ENCODE measurements around the gene H2AZ2.
A peak's percentile ranks its signal among the peaks of the same experiment; 100 is the strongest.
"Not testable (repeated sequence)": the region's sequence is repeated elsewhere in the genome, so short reads cannot be mapped to it uniquely, and the experiment has no call there.

Gene H2AZ2

DNA sequence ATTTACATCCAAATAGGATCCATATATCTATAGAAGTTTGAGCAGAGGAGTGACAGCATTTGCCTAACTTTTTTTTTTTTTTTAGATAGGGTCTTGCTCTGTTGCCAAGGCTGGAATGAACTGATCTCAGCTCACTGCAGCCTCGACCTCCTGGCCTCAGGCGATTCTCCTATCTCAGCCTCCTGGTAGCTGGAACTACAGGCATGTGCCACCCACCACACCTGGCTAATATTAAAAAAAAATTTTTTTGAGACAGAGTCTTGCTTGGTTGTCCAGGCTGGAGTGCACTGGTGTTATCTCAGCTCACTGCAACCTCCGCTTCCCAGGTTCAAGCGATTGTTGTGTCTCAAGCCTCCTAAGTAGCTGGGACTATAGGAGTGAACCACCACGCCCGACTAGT is 36.3 kb downstream of the H2AZ2 start:
- H3K4me3 ChIP-seq (ENCODE audit: low read length) = no peak overlapping the region
- TF ChIP-seq ZNF274 (IDR thresholded peaks at IDR 0.05; ENCODE audit: low read depth, low read length) = no peak

DNA sequence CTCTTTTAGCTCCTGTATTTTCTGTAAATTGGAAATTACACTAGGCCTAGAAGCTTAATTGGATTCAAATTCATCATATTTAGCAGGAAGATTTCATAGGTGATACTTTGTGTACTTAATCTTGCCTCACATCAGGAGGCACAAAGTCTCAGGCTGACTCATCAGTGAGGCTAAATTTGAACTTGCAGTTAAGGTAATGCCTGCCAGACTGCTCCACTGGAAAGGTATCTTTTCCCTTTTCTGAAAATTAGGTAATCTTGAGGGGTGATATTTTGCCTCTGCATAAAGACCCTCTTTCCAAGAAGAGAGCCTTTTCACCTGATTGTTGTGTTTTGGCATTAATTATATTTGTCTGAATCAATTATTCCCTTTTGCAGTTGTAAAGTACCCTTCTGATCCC is 36.8 kb downstream of the H2AZ2 start:
- no peak for TF ChIP-seq ZNF274 (IDR thresholded peaks at IDR 0.05; ENCODE audit: low read depth, low read length)
- H3K4me3 ChIP-seq (ENCODE audit: low read length) = no peak overlapping the region

DNA sequence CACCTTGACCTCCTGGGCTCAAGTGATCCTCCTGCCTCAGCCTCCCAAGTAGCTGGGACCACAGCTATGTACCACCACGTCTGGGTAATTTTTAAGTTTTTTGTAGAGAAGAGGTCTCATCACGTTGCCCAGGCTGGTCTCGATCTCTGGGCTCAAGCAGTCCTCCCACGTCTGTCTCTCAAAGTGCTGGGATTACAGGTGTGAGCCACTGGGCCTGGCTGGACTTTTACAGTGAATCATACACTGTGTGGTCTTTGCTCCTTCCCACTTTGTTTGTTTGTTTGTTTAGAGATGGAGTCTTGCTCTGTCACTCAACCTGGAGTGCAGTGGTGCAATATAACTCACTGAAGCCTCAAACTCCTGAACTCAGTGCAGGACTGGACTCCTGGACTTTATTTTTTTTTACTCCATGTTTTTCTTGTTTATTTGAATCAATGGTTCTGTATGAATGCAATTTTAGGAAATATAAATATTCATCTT is 38.9 kb downstream of the H2AZ2 start:
- no peak for TF ChIP-seq ZNF274 (IDR thresholded peaks at IDR 0.05; ENCODE audit: low read depth, low read length)
- H3K4me3 ChIP-seq (ENCODE audit: low read length) = no peak overlapping the region

DNA sequence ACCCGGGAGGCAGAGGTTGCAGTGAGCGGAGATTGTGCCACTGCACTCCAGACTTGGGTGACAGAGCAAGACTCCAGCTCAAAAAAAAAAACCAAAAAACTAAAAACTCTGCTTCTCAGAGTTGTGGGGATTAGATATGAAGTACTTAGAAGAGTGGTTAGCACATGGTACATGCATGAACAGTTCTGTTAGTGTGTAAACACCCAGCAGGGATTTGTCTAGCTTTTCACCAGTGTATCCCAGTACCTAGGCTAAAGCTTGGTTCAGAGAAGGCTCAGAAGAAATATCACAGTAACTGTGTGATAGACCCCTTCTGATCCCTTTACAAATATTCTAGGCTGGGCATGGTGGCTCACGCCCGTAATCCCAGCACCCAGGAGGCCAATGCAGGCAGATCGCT is 41.9 kb downstream of the H2AZ2 start:
- no peak for TF ChIP-seq ZNF274 (IDR thresholded peaks at IDR 0.05; ENCODE audit: low read depth, low read length)
- no peak overlapping the region for H3K4me3 ChIP-seq (ENCODE audit: low read length)

DNA sequence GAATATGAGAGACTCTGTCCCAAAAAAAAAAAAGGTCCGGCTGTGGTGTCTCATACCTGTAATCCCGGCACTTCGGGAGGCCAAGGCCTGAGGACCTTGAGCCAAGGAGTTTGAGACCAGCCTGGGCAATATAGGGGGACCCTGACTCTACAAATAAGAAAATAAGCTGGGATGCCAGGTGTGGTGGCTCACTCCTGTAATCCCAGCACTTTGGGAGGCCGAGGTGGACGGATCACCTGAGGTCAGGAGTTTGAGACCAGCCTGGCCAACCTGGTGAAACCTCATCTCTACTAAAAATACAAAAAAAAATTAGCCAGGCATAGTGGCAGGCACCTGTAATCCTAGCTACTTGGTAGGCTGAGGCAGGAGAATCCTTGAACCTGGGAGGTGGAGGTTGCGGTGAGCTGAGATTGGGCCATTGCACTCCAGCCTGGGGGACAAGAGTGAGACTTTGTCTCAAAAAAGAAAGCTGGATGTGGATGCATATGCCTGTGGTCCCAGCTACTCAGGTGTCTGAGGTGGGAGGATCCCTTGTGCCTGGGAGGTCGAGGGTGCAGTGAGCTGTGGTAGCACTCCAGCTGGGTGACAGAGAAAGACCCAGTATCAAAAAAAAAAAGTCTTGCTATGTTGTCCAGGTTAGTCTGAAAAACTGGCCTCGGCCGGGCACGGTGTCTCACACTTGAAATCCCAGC is 43.9 kb downstream of the H2AZ2 start:
- not testable (repeated sequence) for H3K4me3 ChIP-seq (ENCODE audit: low read length)

DNA sequence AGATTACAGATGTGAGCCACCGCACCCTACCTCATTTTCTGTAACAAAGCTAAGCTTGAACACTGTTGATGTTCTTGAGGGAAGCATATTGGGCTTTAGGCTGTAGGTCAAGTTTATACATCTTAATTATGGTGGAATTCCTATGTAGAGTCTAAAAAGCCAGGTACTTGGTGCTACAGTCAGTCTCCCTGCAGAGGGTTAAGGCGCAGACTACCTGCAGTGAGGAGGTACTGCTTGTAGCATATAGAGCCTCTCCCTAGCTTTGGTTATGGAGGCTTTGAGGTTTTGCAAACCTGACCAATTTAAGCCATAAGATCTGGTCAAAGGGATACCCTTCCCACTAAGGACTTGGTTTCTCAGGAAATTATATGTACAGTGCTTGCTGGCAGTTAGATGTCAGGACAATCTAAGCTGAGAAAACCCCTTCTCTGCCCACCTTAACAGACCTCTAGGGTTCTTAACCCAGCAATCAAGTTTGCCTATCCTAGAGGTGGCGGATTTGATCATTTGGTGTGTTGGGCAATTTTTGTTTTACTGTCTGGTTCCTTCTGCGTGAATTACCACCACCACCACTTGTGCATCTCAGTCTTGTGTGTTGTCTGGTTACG is 45.4 kb downstream of the H2AZ2 start:
- no peak for TF ChIP-seq ZNF274 (IDR thresholded peaks at IDR 0.05; ENCODE audit: low read depth, low read length)
- no peak overlapping the region for H3K4me3 ChIP-seq (ENCODE audit: low read length)

DNA sequence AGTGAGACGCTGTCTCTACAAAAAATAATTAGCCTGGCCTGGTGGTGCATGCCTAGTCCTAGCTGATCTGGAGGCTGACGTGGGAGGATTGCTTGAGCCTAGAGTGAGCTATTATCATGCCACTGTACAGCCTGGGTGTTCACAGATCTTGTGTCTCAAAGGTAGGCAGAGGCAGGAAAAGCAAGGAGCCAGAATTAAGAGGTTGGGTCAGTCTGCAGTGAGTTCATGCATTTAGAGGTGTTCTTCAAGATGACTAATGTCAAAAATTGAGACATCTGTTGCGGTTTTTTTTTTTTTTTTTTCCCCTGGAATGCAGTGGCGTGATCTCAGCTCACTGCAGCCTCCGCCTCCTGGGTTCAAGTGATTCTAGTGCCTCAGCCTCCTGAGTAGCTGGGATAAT is 46.0 kb downstream of the H2AZ2 start:
- no peak overlapping the region for H3K4me3 ChIP-seq (ENCODE audit: low read length)
- no peak for TF ChIP-seq ZNF274 (IDR thresholded peaks at IDR 0.05; ENCODE audit: low read depth, low read length)

DNA sequence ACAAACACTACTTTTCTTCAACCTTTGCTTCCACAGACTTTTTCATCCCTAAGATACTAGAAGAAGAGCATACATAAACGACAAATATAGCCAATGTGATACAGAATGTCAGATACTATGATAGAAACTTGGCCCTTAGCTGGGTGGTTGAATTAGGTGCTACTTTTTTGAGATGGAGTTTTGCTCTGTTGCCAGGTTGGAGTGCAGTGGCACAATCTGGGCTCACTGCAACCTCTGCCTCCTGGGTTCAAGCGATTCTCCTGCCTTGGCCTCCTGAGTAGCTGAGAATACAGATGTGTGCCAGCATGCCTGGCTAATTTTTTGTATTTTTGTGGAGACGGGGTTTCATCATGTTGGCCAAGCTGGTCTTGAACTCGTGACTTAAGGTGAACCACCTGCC is 47.9 kb downstream of the H2AZ2 start:
- no peak for TF ChIP-seq ZNF274 (IDR thresholded peaks at IDR 0.05; ENCODE audit: low read depth, low read length)
- no peak overlapping the region for H3K4me3 ChIP-seq (ENCODE audit: low read length)

DNA sequence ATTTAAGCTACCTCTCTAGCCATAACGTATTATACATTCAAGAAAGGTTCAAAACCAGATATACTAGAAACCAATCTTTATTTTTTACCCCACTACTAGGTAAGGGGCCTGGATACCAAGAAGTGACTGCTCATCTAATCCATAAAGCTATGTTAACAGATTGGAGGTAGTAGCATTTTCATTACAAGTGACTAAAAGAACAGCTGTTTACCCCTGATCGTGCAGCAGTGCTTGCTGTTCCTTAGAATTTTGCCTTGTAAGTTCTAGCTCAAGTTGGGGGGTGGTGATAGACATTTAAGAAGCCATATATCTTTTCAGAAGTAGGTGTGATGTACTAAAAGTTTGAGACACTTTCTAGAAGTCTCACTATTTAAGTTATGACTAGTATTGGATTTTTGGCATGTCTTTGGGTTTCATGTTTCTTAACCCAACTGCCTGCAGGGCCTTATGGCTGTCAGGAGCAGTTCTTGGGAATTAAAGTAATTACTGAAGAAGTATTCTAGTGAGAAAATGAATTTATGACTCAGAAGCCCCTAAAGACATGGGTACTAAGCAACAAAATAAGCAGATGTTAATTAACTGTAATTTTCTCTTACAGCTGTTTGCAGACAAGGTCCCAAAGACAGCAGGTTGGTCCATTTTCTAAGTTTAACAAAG is 49.1 kb downstream of the H2AZ2 start:
- TF ChIP-seq ZNF274 (IDR thresholded peaks at IDR 0.05; ENCODE audit: low read depth, low read length) = no peak
- H3K4me3 ChIP-seq (ENCODE audit: low read length) = peak overlapping the region; percentile 94; the same call in 1 of the 2 replicates

DNA sequence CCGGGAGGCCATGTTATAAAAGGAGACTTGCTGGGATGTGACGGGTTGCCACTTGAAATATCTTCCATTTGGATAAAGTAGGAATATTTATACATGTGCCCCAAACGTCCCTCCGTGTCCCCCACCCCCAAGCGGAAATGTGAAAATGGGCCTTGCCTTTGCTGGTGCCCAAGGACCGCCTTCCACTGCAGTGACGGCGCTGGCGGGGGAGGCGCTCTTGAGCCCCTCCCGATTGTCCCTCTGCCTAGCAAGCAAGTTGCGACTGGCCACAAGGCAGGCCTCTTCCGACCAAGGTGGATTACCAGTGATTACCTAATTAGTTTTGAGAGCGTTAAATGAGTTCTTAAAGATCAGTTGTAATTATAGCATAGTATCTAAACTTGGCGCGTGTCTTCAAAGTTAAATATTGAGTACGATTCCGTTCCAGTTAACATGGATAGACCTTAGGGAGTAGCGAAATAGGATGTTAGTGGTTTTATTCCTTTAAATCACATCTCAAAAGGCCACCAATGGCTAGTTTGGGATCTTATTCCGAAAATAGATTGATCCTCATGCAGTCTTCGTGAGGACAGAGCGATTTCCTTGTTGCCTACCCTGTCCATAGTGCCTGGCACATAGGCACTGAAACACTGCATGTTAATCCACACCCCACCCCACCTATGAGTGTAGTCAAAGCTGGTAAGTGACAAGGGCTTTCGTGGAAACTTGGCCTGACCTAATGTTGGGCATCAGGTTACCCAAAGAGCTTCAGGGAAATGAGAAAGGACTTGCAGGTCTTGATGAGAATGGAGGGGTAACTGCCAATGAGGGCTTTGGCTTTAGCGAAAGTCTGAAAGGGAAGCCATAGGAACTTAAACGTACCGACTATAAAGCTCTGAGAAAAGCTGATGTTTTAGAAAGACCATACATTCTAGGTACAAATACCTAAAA is 50.3 kb downstream of the H2AZ2 start:
- peak overlapping the region; percentile 94 for H3K4me3 ChIP-seq (ENCODE audit: low read length)
- no peak for TF ChIP-seq ZNF274 (IDR thresholded peaks at IDR 0.05; ENCODE audit: low read depth, low read length)

DNA sequence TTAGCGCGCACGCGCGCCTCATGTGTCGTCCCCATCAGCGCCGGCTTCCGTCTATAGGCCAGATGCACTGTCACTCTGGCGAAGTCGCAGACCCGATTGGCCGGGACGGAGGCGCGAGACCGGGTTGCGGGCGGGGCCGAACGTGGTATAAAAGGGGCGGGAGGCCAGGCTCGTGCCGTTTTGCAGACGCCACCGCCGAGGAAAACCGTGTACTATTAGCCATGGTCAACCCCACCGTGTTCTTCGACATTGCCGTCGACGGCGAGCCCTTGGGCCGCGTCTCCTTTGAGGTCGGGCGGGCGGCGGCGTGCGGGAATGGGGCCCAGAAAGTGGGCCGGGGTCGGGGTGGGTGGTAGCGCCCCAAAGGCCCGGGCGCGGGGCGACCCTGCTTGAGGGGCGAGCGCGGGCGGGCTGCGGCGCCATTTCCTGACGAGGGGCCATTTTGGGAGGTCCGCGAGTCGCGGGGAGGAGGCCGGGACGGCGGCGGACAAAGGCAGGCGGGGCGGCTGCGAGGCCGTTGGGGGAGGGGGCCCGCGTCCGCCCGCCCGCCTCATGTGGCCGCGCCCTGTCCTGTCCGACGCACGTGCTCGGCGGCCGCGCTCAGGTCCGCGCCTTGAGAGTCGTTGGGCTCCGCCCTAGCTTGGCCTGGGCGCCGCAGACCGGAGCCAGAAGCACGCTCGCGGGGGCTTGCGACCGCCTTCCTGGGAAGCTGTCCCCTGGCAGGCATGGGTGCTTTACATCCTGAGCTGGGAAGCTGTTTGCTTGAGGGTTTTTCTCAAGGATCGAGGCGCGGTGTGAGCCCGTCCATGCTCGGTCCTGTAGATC is 51.2 kb downstream of the H2AZ2 start, which contains the start of gene PPIA:
Gene PPIA, plus strand, starts transcription at position 178 of the 825 bp plus-strand sequence. Its CDS starts 44 bp downstream, at position 222.
- peak within 1 kb of the TSS; percentile 98 for H3K4me3 ChIP-seq (ENCODE audit: low read length)
- no peak for TF ChIP-seq ZNF274 (IDR thresholded peaks at IDR 0.05; ENCODE audit: low read depth, low read length)

DNA sequence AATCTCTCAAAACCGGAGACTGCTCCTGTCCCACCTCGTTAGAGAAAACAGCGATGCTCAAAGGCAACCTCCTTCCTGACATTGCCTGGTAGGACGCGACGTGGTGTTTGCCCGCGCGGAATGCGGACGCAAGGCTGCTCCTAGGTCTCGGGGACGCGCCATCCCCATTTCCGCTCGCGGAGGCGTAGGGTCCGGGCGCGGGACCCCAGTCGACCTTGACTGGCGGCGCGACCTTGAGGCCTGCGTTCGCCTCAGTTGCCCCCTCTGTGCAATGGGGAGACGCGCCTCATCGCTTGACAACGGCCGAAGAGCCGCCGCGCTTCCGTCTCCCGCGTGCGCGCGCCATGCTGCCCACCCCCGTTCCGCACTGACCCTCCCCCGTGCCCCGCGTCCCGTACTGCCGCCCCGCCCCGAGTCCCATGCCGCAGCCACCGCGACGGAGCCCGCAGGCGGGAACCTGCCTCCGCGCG is 51.8 kb downstream of the H2AZ2 start:
- no peak for TF ChIP-seq ZNF274 (IDR thresholded peaks at IDR 0.05; ENCODE audit: low read depth, low read length)
- H3K4me3 ChIP-seq (ENCODE audit: low read length) = peak overlapping the region; percentile 98

DNA sequence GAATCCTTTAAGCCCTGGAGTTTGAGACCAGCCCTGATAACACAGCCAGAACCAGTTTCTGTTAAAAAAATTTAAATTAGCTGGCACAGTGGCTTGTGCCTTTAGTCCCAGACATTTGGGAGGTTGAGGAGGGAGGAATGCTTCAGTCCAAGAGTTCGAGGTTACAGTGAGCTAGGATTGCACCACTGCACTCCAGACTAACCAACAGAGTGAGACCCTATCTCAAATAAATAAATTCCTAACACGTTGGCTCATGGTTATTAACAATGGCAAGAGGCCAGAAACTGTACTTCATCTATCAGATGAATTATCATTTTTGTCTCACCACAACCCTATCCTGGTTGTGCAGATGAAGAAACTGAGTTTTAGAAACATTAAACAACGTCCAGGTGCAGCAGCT is 53.6 kb downstream of the H2AZ2 start:
- no peak overlapping the region for H3K4me3 ChIP-seq (ENCODE audit: low read length)

More for the DNA sequence above, 53.6 kb downstream of the H2AZ2 start:
- TF ChIP-seq ZNF274 (IDR thresholded peaks at IDR 0.05; ENCODE audit: low read depth, low read length) = no peak

Data from GM08714 (cell line).